Lower lobe of right lung (tissue), 2 donors: ENCODE measurements around the gene CLPTM1. TPM values are rescaled to one million over a fixed set of nuclear protein-coding genes. Genes with fewer than 3 reads are reported as not detected.

Experiments used
- ATAC-seq, 2 donors: fragments of 200-7000 bp; cut with Tn5 transposase; one replicate each; pipeline ENCODE4 v1.9.1; 2020 to 2022; ENCODE audit warnings: mild to moderate bottlenecking in 2 of 2, moderate library complexity in 2 of 2
- DNase-seq: peaks from one replicate; pipeline ENCODE4 v3.0.0-alpha.2; 2020
- H3K27ac ChIP-seq: fragments of 200-600 bp; one replicate; pipeline ENCODE4 v1.8.0; 2022
- H3K27me3 ChIP-seq: fragments of 200-600 bp; one replicate; pipeline ENCODE4 v1.8.0; 2022; ENCODE audit warnings: low read depth
- H3K36me3 ChIP-seq: fragments of 200-600 bp; one replicate; pipeline ENCODE4 v1.8.0; 2022; ENCODE audit warnings: mild to moderate bottlenecking
- H3K4me1 ChIP-seq: fragments of 200-600 bp; one replicate; pipeline ENCODE4 v1.8.0; 2022
- H3K4me3 ChIP-seq: fragments of 200-600 bp; one replicate; pipeline ENCODE4 v1.8.0; 2022; ENCODE audit warnings: mild to moderate bottlenecking
- H3K9me3 ChIP-seq: fragments of 200-600 bp; one replicate; pipeline ENCODE4 v1.8.0; 2022
- intact Hi-C: fragments of 100-400 bp; cut with DNase I; formaldehyde crosslinking; loops from one replicate; pipeline ENCODE4 v1.11.0; 2022
- total RNA-seq: library from RNA; stranded (reverse); fragmentation: NEBNext Ultra II Directional; extraction: Animal tissue kit (Norgen Biotek cat#: 25700); gene quantifications from one replicate; pipeline ENCODE4 v1.2.1, GENCODE V29; 2021
- TF ChIP-seq, protein P1 (sequence below): fragments of 200-600 bp; IDR thresholded peaks from one replicate; pipeline ENCODE4 v1.8.0; 2022; ENCODE audit warnings: antibody characterized with exemption, mild to moderate bottlenecking
- donor health status: DM: no; HTN: yes; CAD: no; lungs with severe emphysema.

The CLPTM1 gene
- total RNA-seq, 1 donor from 2014 or later: 104 TPM

DNA sequence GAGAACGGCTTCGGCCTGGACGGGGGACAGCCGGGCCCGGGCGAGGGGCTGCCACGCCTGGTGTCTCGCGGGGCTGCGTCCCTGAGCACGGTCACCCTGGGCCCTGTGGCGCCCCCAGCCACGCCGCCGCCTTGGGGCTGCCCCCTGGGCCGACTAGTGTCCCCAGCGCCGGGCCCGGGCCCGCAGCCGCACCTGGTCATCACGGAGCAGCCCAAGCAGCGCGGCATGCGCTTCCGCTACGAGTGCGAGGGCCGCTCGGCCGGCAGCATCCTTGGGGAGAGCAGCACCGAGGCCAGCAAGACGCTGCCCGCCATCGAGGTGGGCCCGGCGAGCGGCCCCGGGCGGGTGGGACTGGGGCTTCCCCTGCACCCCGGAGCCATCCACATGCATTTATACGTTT, 56.8 kb downstream of the CLPTM1 start:
- no peak for DNase-seq
- H3K9me3 ChIP-seq: no peaks in the 10 kb centered on the region

DNA sequence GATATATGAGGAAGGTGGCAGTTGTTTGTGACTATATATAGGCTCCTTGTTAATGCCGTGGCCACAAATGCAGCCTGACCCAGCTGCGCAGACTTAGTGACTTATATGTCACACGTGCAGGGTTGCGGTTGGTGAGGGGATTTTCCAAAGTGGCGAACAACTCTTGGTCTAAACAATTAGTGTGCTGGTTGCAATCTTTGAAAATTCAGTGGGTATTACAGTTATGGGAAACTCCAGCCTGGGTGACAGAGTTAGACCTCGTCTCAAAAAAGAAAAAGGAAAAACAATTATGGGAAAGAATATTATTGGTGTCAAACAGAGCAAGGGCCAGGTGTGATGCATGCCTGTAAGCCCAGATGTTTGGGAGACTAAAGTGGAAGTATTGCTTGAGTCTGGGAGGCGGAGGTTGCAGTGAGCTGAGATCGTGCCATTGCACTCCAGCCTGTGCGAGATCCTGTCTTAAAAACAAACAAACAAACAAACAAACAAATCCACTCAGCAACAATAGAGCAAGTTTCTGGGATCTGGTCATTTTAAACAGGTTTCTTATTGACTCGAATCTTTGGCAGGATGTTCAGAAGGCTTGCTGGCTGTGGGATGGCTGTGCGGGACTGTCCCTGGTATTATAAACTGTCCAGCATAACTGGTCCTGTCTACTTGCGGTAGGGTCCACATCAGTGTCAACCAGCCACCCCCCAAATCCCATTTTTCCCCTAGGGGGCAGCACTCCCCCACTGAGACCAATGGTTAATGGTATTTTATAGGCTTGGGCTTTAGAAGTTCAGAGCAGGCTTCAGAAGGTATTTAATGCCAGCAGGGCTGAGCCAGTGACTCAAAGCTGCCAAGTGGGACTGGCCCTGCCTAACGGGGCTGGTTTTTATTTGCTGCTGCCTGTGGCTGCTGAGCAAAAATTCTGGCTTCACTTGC, 61.5 kb downstream of the CLPTM1 start:
- Histone ChIP-seq H3K27me3 (no peaks in the 10 kb centered on the region), H3K36me3 (peaks cover 45% of the 10 kb centered on the region)
- ATAC-seq: peak; percentile 73 to 85

More for the DNA sequence above, 56.8 kb downstream of the CLPTM1 start:
- Histone ChIP-seq H3K36me3 (peaks cover 45% of the 10 kb centered on the region), H3K27ac (no peak overlapping the region), H3K4me1 (no peaks in the 10 kb centered on the region), H3K4me3 (no peak overlapping the region), H3K27me3 (no peaks in the 10 kb centered on the region)
- intact Hi-C loops: no loop called here
- TF ChIP-seq, protein P1, sequence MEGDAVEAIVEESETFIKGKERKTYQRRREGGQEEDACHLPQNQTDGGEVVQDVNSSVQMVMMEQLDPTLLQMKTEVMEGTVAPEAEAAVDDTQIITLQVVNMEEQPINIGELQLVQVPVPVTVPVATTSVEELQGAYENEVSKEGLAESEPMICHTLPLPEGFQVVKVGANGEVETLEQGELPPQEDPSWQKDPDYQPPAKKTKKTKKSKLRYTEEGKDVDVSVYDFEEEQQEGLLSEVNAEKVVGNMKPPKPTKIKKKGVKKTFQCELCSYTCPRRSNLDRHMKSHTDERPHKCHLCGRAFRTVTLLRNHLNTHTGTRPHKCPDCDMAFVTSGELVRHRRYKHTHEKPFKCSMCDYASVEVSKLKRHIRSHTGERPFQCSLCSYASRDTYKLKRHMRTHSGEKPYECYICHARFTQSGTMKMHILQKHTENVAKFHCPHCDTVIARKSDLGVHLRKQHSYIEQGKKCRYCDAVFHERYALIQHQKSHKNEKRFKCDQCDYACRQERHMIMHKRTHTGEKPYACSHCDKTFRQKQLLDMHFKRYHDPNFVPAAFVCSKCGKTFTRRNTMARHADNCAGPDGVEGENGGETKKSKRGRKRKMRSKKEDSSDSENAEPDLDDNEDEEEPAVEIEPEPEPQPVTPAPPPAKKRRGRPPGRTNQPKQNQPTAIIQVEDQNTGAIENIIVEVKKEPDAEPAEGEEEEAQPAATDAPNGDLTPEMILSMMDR: no peak
- ATAC-seq: no peak

DNA sequence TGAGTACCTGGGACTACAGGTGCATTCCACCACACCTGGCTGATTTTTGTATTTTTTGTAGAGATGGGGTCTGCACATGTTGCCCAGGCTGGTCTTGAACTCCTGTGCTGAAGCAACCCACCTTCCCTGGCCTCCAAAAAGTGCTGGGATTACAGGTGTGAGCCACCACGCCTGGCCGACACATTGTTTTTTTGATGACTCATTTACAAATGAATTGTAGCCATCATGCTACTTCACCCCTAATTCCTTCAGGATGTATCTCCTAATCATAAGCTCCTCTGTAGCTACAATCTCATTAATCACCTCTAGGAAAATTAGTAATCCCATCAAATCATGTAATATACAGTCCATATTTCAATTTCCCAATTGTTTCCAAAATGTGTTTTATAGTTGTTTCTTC, 64.0 kb downstream of the CLPTM1 start:
- no peak for DNase-seq
- ATAC-seq: no peak
- no peaks in the 10 kb centered on the region for H3K9me3 ChIP-seq
- TF ChIP-seq, protein P1: no peak
- no peak overlapping the region for H3K4me3 ChIP-seq
- H3K27ac ChIP-seq: no peak overlapping the region
- intact Hi-C loops: no loop called here
- no peaks in the 10 kb centered on the region for H3K4me1 ChIP-seq
- peaks cover 32% of the 10 kb centered on the region for H3K36me3 ChIP-seq
- no peaks in the 10 kb centered on the region for H3K27me3 ChIP-seq

More for the DNA sequence above, 61.5 kb downstream of the CLPTM1 start:
- intact Hi-C loops: no loop called here
- DNase-seq: no peak
- no peak overlapping the region for H3K27ac ChIP-seq
- no peak overlapping the region for H3K4me3 ChIP-seq
- no peaks in the 10 kb centered on the region for H3K4me1 ChIP-seq
- TF ChIP-seq, protein P1: peak; percentile 63
- H3K9me3 ChIP-seq: no peaks in the 10 kb centered on the region

DNA sequence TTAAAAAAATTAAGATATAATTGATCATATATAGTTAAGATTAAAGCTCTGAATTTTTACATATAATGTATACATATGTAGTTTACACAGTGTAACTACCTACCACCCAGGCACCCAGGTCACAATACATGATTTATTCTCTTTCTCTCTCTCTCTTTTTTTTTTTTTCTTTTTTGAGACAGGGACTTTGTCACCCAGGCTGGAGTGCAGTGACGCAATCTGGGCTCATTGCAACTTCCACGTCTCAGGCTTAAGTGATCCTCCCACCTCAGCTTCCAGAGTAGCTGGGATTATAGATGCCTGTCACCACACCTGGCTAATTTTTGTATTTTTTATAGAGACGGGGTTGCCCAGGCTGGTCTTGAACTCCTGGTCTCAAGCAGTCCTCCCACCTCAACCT, 64.9 kb downstream of the CLPTM1 start:
- TF ChIP-seq, protein P1: no peak
- DNase-seq: no peak
- intact Hi-C loops: no loop called here
- Histone ChIP-seq H3K4me1 (no peaks in the 10 kb centered on the region), H3K27me3 (no peaks in the 10 kb centered on the region), H3K4me3 (no peak overlapping the region), H3K36me3 (peaks cover 28% of the 10 kb centered on the region), H3K27ac (no peak overlapping the region), H3K9me3 (no peaks in the 10 kb centered on the region)
- no peak for ATAC-seq

DNA sequence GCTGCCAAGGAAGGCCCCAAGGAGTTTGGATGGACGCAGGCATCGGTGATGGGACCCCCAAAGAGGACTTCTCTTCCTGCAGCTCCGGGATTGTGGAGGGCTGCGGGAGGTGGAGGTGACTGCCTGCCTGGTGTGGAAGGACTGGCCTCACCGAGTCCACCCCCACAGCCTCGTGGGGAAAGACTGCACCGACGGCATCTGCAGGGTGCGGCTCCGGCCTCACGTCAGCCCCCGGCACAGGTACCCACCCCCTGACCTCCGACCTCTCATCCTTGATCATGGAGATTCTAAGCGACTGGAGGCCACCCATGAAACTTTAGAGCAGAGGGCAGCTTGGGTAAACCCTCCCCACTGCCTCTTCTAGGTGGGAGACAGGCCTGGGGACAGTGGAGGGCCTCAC, 66.8 kb downstream of the CLPTM1 start:
- intact Hi-C loops: no loop called here
- Histone ChIP-seq H3K36me3 (peaks cover 33% of the 10 kb centered on the region), H3K27ac (no peak overlapping the region), H3K9me3 (no peaks in the 10 kb centered on the region), H3K27me3 (no peaks in the 10 kb centered on the region), H3K4me1 (no peaks in the 10 kb centered on the region), H3K4me3 (no peak overlapping the region)
- ATAC-seq (peak; percentile 12 to 34), DNase-seq (no peak)
- TF ChIP-seq, protein P1: no peak
